HG02623 (cell line): ENCODE data around the gene MAP4K1.
A peak's percentile ranks its signal among the peaks of the same experiment; 100 is the strongest.
"Not testable (repeated sequence)": the region's sequence is repeated elsewhere in the genome, so short reads cannot be mapped to it uniquely, and the experiment has no call there.

Experiments used
- ATAC-seq: cut with Tn5 transposase; IDR thresholded peaks from one replicate; pipeline ENCODE4 v1.9.1; 2021; ENCODE audit warnings: moderate library complexity; ENCODE audit not compliant: unreplicated experiment

Gene MAP4K1

GRCh38 chr19:38653028-38653571 is 35.3 kb upstream of the MAP4K1 start:
- no peak for ATAC-seq

- ATAC-seq: no peak
Observed at GRCh38 chr19:38650911-38651584, 33.3 kb upstream of the MAP4K1 start.

GRCh38 chr19:38650172-38650775 is 32.5 kb upstream of the MAP4K1 start:
- ATAC-seq: no peak

GRCh38 chr19:38649305-38650171 is 31.8 kb upstream of the MAP4K1 start:
- no peak for ATAC-seq

GRCh38 chr19:38648769-38649304 is 31.1 kb upstream of the MAP4K1 start:
- no peak for ATAC-seq

- no peak for ATAC-seq
Observed at GRCh38 chr19:38647966-38648768, 30.4 kb upstream of the MAP4K1 start.

- peak; percentile 84 for ATAC-seq
Observed at GRCh38 chr19:38647368-38647965, 29.7 kb upstream of the MAP4K1 start, which contains the start of gene ACTN4. TSS of gene ACTN4 (plus strand) at chr19:38647649. CDS start at chr19:38647746, 97 bp downstream.

- ATAC-seq: no peak
Observed at GRCh38 chr19:38644719-38645118, 27.0 kb upstream of the MAP4K1 start.

GRCh38 chr19:38642176-38642575 is 24.4 kb upstream of the MAP4K1 start:
- ATAC-seq: no peak

- ATAC-seq: no peak
Observed at GRCh38 chr19:38640368-38640767, 22.6 kb upstream of the MAP4K1 start.

GRCh38 chr19:38639679-38640078 is 21.9 kb upstream of the MAP4K1 start:
- no peak for ATAC-seq

- no peak for ATAC-seq
Observed at GRCh38 chr19:38638461-38638860, 20.7 kb upstream of the MAP4K1 start.

- no peak for ATAC-seq
Observed at GRCh38 chr19:38635483-38636399, 18.0 kb upstream of the MAP4K1 start.

- no peak for ATAC-seq
Observed at GRCh38 chr19:38634757-38635482, 17.2 kb upstream of the MAP4K1 start.

GRCh38 chr19:38632476-38633213 is 14.9 kb upstream of the MAP4K1 start:
- ATAC-seq: no peak

GRCh38 chr19:38631811-38632475 is 14.2 kb upstream of the MAP4K1 start:
- ATAC-seq: not testable (repeated sequence)

GRCh38 chr19:38631301-38631700 is 13.5 kb upstream of the MAP4K1 start:
- not testable (repeated sequence) for ATAC-seq
